ENCODE data around the gene LGALS4.
"Not testable (repeated sequence)": the region's sequence is repeated elsewhere in the genome, so short reads cannot be mapped to it uniquely, and the experiment has no call there.

- TF ChIP-seq TAF1 (IDR thresholded peaks at IDR 0.05; ENCODE audit: borderline replicate concordance, low read depth, low read length); POLR2A (IDR thresholded peaks at IDR 0.05; ENCODE audit: low read depth, low read length): not testable (repeated sequence)
These were observed 43.0 kb upstream of the LGALS4 start for GRCh38 chr19:38855751-38856150.
